ENCODE results near the gene MSANTD3. TPM values are rescaled to one million over a fixed set of nuclear protein-coding genes. Genes with fewer than 3 reads are reported as not detected.
A peak's percentile ranks its signal among the peaks of the same experiment; 100 is the strongest.

MSANTD3 gene
- total and polyA plus RNA-seq, 9 of the 15 experiments (the other 6 are each of a cell fraction or from before 2014, with no cell fraction given) = 9.4 to 28.7 (median 22.3) TPM

GRCh38 chr9:100397529-100398266 is 29.2 kb upstream of the MSANTD3 start (continued):
- TF ChIP-seq STAT6 (CRISPR knock-in tag; IDR thresholded peaks at IDR 0.05) (no peak), PRDM10 (IDR thresholded peaks at IDR 0.05; ENCODE audit: partially characterized antibody) (no peak), ZBTB40 (IDR thresholded peaks at IDR 0.05) (no peak), ZBTB40 (CRISPR knock-in tag; IDR thresholded peaks at IDR 0.05) (no peak), PBX2 (CRISPR knock-in tag; IDR thresholded peaks at IDR 0.05; ENCODE audit: low read depth) (no peak), PBX2 (tag; conservative IDR thresholded peaks at IDR 0.05; ENCODE audit: low read depth) (peak; percentile 64; the same call in 1 of the 2 replicates), HDAC3 (IDR thresholded peaks at IDR 0.05; ENCODE audit: borderline replicate concordance, partially characterized antibody) (no peak)

Measured in K562 (cell line).